Panc1 (cell line): Measurements from ENCODE around the gene TMEM63C. TPM values are rescaled to one million over a fixed set of nuclear protein-coding genes. Genes with fewer than 3 reads are reported as not detected.

Experiments used
- ATAC-seq: fragments of 200-7000 bp; cut with Tn5 transposase; 2 replicates; pipeline ENCODE4 v1.9.1; 2020; ENCODE audit warnings: mild to moderate bottlenecking, moderate library complexity
- BruUV-seq: library from RNA; stranded (reverse); fragments of 400-500 nt; replicated peaks from 2 replicates; lab custom pipeline; 2021; lab: Mats Ljungman, UMichigan
- CTCF ChIA-PET: fragments of 300-600 bp; sonication (Branson Sonifier 250); formaldehyde crosslinking; loops from one replicate; lab custom pipeline; 2022; ENCODE audit warnings: antibody characterized with exemption; lab: Charles Lee
- POLR2A ChIA-PET: fragments of 300-600 bp; sonication (Branson Sonifier 250); formaldehyde crosslinking; loops from one replicate; lab custom pipeline; 2022; ENCODE audit warnings: antibody characterized with exemption; lab: Charles Lee
- DNase-seq: peaks from one replicate; pipeline ENCODE4 v3.0.0-alpha.2; 2010; ENCODE audit warnings: low read depth, low spot score
- H3K27ac ChIP-seq: 2 replicates; pipeline ENCODE4 v1.5.1; 2011; ENCODE audit warnings: mild to moderate bottlenecking, low read length, inconsistent platforms
- H3K27me3 ChIP-seq: fragments of 200-500 bp; sonication (Bioruptor generic); 2 replicates; pipeline ENCODE4 v1.6.0; 2014; ENCODE audit warnings: low read length, inconsistent platforms; ENCODE audit not compliant: control insufficient read depth, insufficient read depth
- H3K36me3 ChIP-seq: fragments of 200-500 bp; sonication (Bioruptor generic); 2 replicates; pipeline ENCODE4 v1.5.1; 2014; ENCODE audit warnings: inconsistent platforms, mild to moderate bottlenecking, low read length, moderate library complexity; ENCODE audit not compliant: control insufficient read depth, insufficient read depth
- H3K4me1 ChIP-seq: 2 replicates; pipeline ENCODE4 v1.5.1; 2011; ENCODE audit warnings: inconsistent platforms, mild to moderate bottlenecking, low read length, moderate library complexity; ENCODE audit not compliant: control insufficient read depth, insufficient read depth
- H3K4me3 ChIP-seq, 2 experiments: 2 replicates each; pipeline ENCODE4 v1.5.1; 2011 to 2012; ENCODE audit warnings: low read depth in 2 of 2, low read length in 2 of 2, mild to moderate bottlenecking in 2 of 2, inconsistent platforms in 1 of 2, moderate library complexity in 1 of 2
- H3K9me3 ChIP-seq: fragments of 200-500 bp; sonication (Bioruptor generic); 2 replicates; pipeline ENCODE4 v1.5.1; 2014; ENCODE audit warnings: low read depth, mild to moderate bottlenecking, inconsistent platforms, low read length, moderate library complexity; ENCODE audit not compliant: control insufficient read depth, insufficient read depth
- POLR2AphosphoS5 ChIP-seq: IDR thresholded peaks from 2 replicates; pipeline ENCODE4 v1.6.1; 2012; ENCODE audit warnings: mild to moderate bottlenecking, low read depth, low read length, moderate library complexity
- SIN3A ChIP-seq: IDR thresholded peaks from 2 replicates; pipeline ENCODE4 v1.6.1; 2012; ENCODE audit warnings: low read depth, mild to moderate bottlenecking, low read length, moderate library complexity, borderline replicate concordance; ENCODE audit not compliant: insufficient read depth
- TCF7L2 ChIP-seq: IDR thresholded peaks from 2 replicates; pipeline ENCODE4 v1.6.1; 2011; ENCODE audit warnings: mild to moderate bottlenecking, low read depth, low read length, inconsistent platforms
- in situ Hi-C: cut with HindIII; loops from 2 replicates; pipeline ENCODE4 v1.10.0; 2016; ENCODE audit warnings: low sequenced_read_pairs, low pct_unique_long_range_greater_than_20kb
- intact Hi-C: fragments of 100-400 bp; cut with micrococcal nuclease; formaldehyde crosslinking; loops from one replicate; pipeline ENCODE4 v1.10.0; 2022; ENCODE audit not compliant: unreplicated experiment
- total RNA-seq: library from RNA; stranded (reverse); gene quantifications from one replicate; pipeline ENCODE4 v1.2.1, GENCODE V29; 2021; ENCODE audit not compliant: unreplicated experiment
- TF ChIP-seq, protein P1 (sequence below), 2 experiments: IDR thresholded peaks; 2 replicates each; pipeline ENCODE4 v1.6.1; 2011 to 2012; ENCODE audit warnings: low read depth in 2 of 2, control low read depth in 1 of 2, low read length in 1 of 2, mild to moderate bottlenecking in 1 of 2, moderate library complexity in 1 of 2; ENCODE audit not compliant: insufficient read depth in 1 of 2
- TF ChIP-seq, protein P2 (sequence below): fragments of 450-650 bp; IDR thresholded peaks from 2 replicates; pipeline ENCODE4 v1.5.1; 2017; ENCODE audit warnings: mild to moderate bottlenecking

TMEM63C gene
- total RNA-seq, 1 experiment from 2014 or later: 2.4 TPM

DNA sequence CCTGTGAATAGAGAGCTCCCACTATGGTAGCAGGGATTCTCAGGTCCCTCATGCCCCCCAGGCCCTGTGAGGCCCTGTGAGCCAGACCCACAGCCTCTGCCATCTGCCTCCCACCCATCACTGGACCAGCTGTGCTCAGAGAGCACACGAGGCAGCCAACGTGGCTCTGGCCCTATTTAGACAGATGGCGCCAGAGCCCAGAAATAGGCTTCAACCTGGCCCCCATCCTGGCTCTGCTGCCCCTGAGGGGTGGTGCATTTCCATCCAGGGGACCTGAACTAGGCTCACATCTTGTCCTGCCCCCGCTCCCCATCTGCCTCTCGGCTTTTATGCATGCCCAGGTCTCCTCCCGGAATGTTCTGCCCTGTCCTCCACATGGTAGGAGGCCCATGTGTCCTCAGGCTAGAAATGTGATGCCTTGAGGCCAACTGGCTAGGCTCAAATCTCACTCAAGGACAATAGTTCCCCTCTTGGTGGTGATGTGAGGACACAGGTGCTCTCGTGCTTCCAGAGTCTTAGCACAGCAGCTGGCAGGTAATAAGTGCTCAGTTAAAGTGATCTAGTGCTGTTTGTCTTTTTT lies 18.9 kb downstream of the TMEM63C start:
- Histone ChIP-seq H3K9me3 (no peaks in the 10 kb centered on the region), H3K36me3 (no peaks in the 10 kb centered on the region), H3K27me3 (no peaks in the 10 kb centered on the region), H3K27ac (no peak overlapping the region), H3K4me1 (no peaks in the 10 kb centered on the region), H3K4me3 (no peak overlapping the region)
- ATAC-seq: no peak
- intact Hi-C loops (no loop called here), in situ Hi-C loops (no loop called here)
- ChIA-PET POLR2A (no interaction called here), CTCF (interaction anchor here (0.7 kb wide), 1 partner anchor 38 kb away, joined by 9 read pairs; no protein-coding TSS in a partner anchor)
- BruUV-seq: no TSS peak
- DNase-seq: no peak
- no peak for TF ChIP-seq POLR2AphosphoS5
- TF ChIP-seq, protein P1, sequence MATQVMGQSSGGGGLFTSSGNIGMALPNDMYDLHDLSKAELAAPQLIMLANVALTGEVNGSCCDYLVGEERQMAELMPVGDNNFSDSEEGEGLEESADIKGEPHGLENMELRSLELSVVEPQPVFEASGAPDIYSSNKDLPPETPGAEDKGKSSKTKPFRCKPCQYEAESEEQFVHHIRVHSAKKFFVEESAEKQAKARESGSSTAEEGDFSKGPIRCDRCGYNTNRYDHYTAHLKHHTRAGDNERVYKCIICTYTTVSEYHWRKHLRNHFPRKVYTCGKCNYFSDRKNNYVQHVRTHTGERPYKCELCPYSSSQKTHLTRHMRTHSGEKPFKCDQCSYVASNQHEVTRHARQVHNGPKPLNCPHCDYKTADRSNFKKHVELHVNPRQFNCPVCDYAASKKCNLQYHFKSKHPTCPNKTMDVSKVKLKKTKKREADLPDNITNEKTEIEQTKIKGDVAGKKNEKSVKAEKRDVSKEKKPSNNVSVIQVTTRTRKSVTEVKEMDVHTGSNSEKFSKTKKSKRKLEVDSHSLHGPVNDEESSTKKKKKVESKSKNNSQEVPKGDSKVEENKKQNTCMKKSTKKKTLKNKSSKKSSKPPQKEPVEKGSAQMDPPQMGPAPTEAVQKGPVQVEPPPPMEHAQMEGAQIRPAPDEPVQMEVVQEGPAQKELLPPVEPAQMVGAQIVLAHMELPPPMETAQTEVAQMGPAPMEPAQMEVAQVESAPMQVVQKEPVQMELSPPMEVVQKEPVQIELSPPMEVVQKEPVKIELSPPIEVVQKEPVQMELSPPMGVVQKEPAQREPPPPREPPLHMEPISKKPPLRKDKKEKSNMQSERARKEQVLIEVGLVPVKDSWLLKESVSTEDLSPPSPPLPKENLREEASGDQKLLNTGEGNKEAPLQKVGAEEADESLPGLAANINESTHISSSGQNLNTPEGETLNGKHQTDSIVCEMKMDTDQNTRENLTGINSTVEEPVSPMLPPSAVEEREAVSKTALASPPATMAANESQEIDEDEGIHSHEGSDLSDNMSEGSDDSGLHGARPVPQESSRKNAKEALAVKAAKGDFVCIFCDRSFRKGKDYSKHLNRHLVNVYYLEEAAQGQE (IDR thresholded peaks at IDR 0.05; ENCODE audit: insufficient read depth in 1 of 2, low read depth in 2 of 2, low read length in 1 of 2): no peak
- TF ChIP-seq, protein P2, sequence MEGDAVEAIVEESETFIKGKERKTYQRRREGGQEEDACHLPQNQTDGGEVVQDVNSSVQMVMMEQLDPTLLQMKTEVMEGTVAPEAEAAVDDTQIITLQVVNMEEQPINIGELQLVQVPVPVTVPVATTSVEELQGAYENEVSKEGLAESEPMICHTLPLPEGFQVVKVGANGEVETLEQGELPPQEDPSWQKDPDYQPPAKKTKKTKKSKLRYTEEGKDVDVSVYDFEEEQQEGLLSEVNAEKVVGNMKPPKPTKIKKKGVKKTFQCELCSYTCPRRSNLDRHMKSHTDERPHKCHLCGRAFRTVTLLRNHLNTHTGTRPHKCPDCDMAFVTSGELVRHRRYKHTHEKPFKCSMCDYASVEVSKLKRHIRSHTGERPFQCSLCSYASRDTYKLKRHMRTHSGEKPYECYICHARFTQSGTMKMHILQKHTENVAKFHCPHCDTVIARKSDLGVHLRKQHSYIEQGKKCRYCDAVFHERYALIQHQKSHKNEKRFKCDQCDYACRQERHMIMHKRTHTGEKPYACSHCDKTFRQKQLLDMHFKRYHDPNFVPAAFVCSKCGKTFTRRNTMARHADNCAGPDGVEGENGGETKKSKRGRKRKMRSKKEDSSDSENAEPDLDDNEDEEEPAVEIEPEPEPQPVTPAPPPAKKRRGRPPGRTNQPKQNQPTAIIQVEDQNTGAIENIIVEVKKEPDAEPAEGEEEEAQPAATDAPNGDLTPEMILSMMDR: no peak
- no peak for TF ChIP-seq TCF7L2
- TF ChIP-seq SIN3A: no peak

DNA sequence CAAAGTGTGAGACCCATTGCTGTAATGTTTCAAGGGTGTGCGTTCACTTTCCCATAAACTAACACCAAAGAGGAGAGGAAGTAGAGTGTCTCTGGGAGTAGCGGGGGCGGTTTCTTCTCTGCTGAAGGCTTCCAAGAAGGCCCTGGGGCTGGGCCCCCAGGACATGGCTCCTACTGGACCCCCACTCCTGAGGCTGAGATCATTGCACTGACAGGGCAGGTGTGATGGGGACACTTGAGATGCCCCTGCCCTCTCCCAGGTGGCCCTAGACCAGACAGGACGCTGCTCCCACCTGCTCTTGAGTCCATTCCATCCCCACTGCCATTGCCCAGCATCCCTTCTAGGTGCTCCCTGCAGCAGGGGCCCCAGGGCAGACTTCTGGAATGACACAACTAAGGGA lies 20.1 kb downstream of the TMEM63C start:
- TF ChIP-seq POLR2AphosphoS5: no peak
- TF ChIP-seq, protein P1 (IDR thresholded peaks at IDR 0.05; ENCODE audit: insufficient read depth in 1 of 2, low read depth in 2 of 2, low read length in 1 of 2): no peak
- TF ChIP-seq, protein P2: no peak
- TF ChIP-seq SIN3A: no peak
- no peak for TF ChIP-seq TCF7L2
- ChIA-PET CTCF (no interaction called here), POLR2A (no interaction called here)
- H3K27me3 ChIP-seq: no peaks in the 10 kb centered on the region
- no peak overlapping the region for H3K27ac ChIP-seq
- DNase-seq (no peak), ATAC-seq (no peak)
- no peak overlapping the region for H3K4me3 ChIP-seq
- no peaks in the 10 kb centered on the region for H3K4me1 ChIP-seq
- H3K36me3 ChIP-seq: no peaks in the 10 kb centered on the region
- no peaks in the 10 kb centered on the region for H3K9me3 ChIP-seq
- in situ Hi-C loops: no loop called here
- BruUV-seq: no TSS peak
- intact Hi-C loops: no loop called here
